RPMI8226 (cell line): ENCODE results near the gene TSPAN3.
A peak's percentile ranks its signal among the peaks of the same experiment; 100 is the strongest.

Experiments used
- DNase-seq: peaks from one replicate; pipeline ENCODE4 v3.0.0-alpha.2; 2015

Gene TSPAN3

DNA sequence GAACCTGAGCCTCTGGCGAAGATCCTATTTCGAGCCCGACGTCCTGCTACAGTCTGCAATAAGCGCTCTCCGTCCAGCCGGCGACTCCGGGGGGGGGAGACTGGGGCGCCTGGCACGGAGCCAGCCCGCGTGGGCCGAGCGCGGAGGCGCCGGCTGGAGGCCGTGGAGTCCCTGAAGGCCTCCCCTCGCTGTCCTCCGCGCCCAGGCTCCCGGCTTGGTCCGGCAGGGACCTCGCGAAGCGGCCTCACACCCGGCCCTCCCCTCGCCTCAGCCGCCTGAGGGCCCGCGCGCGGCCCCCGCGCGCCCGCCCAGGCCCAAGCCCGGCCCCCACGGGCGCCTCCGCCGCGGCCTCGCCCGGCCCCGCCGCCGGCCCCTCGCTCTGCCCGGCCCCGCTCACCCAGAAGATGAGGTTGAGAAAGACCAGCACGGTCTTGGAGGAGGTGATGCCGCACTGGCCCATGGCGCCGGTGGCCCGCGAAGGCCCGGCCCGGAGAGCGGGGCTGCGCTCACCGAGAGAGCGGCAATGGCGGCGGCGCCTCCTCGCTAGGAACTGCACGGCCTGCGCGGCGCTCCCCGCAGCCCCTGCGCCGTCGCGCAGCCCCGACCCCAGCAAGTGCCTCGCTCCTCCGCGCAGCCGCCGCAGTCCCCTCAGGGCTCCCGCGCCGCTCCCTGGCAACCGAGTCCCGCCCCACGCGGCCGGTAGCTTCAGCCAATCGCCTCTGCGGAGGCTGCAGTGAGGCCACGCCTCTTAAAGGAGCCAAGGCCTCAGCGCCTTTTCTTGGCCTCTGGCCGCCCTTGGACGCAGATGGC is at the start of gene TSPAN3:
Gene TSPAN3, minus strand, starts transcription at position 615 of the 810 bp plus-strand sequence. Its CDS starts 155 bp downstream, at position 460.
- peak; percentile 98 for DNase-seq

DNA sequence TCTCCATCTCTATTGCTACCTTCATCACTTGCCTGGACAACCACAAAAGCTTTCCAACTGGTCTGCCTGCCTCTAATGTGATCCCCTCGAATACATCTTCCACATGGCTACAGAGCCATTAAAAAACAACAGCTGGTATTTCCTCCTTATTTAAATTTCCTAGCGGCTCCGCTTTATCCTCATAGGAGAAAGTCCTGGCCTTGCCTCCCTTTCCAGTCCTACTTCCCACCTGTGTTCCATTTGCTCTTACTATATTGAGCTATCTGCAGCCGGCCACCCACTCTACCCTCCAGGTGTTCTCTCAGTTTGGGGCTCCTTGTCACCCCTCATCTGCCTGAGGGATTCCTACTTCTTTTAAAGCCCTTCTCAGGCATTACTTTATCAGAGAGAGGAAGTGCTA is 49.7 kb upstream of the TSPAN3 start:
- DNase-seq = no peak

DNA sequence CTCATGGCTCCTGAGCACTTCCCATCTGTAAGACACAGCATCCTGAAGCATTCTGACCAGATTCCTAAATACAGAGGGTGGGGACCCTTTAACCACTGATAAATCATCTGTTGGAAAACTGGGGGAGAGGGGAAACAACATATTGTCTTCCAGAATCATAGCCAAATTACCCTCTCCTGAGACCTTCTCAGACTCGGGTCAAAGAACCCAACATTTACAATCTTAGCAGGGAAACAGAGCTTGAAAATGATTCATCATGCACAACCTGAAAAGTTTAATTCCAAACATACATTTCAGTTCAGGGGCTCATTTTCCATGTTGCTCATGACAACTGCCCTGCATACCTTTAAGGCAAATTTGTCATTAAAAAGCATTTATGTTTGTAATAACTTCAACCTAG is 48.5 kb upstream of the TSPAN3 start:
- no peak for DNase-seq

DNA sequence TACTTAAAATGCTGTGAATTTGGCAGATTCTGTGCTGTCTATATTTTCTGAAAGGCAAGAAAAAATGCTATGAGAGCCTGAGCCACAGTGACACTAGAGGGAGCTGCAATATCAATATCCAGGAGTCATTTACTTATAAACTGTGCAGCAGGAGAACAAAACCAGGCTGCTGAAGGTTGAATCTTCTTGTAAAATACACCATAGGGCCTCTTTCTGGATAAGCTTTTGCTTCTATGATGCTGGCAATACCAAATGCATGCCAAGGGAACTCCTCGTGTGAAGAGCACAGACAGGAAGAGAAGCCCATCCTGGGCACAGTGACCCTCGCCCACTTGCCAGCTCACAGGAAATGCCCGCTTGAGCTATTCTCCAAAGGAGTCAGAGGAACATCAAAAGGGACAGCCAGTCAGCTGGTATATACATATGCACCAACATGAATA is 48.0 kb upstream of the TSPAN3 start:
- DNase-seq = peak; percentile 74

DNA sequence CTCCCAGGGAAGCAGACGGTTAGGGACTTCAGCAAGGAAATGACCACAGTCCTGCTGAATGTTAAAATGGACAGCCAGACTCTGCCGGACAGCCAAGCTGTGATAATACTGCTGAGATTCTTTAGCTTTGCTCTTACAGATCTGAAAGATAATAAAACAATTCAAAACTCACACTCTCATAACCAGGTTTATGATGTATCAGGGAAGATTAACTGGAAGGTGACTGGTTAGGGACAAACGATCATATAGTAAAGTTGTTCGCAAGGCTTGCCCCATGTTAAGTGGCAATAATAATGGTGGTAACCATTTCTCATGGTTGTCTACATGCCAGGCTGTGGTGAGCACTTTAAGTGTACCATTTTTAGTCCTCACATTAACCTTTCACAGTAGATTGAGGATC is 44.3 kb upstream of the TSPAN3 start:
- no peak for DNase-seq

DNA sequence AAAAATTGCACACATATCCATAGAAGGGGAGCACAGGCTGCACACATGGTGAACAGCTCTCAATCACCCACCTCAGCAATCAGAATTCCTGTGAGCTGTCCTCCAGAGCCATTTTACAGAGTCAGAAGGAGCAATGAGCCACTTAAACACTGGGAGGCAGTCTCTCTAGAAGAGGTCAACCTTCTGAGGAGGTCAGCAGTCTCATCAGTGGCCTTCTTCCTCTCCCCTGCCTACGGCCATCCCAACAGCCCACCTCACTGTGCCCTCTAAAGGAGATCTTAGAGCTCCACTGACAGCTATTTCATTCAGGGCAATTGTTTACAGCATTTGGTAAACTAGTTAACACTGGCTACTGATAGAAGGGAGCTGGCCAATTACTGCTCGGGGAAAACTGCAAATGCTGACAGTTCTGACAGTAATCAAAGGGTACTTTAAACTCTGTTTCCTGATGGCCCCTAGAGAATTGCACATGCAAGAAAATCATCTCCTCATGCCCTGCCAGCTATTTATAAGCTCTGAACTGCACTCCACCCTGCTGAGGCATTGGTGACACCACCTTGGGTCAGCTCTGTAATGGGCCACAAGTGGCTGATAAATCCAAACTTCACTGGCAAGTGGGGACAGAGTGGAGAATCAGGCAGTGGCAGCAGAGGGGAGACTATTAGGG is 42.1 kb upstream of the TSPAN3 start:
- no peak for DNase-seq

DNA sequence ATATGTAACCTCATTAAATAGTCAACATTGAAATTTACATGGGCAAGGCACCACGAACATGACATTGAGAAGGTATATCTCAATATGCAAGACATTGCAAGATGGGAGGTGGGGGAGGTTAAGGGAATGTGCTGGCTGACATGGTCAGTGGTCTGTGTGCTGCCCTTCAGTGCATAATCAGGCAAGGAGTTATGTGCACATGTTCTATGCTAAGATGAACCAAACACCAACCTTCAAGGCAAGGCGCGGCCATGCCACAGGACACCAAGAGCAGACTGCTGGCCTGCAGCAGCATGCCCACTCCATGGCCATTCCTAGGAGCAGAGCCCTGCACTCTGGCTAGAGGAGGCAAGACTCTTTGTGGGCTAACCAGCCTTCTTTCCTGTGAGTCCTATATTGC is 40.9 kb upstream of the TSPAN3 start:
- no peak for DNase-seq

DNA sequence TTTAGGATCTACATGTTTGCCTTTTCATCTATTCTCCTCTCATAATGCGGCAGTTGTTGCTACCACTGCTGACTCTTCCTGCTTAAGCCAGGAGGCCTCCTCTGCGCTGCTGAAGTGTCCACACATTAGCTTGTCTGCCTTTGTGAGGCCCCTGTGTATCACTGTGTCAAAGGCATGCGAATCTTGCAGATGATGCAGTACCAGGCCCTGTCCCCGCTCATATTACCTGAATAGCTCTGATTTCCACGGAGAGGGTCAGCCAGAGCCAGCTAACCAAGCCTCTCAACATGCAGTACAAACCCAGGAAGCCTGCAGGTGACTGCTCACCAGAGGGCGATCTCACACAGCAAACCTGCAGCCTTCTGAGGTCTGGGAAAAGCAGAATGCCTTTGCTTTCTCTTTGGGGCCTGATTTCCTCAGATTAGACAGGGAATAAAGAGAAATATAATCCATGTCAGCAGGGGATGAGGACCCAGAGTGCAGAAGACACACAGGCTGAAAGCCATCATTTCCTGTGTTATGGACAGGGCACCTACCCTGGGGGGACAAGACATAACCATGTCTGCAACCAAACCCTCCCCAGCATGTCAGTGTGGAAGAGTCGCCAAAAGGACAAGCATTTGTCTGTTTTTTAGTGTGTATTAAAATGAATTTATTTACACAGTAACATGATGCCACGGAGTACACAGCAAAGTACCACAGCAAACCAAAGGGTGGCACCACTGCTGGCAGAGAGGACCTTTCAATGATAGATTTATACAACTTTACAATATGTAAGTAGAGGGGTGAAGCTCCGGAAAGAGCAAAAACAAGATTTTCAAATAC is 36.8 kb upstream of the TSPAN3 start:
- peak; percentile 62 for DNase-seq

DNA sequence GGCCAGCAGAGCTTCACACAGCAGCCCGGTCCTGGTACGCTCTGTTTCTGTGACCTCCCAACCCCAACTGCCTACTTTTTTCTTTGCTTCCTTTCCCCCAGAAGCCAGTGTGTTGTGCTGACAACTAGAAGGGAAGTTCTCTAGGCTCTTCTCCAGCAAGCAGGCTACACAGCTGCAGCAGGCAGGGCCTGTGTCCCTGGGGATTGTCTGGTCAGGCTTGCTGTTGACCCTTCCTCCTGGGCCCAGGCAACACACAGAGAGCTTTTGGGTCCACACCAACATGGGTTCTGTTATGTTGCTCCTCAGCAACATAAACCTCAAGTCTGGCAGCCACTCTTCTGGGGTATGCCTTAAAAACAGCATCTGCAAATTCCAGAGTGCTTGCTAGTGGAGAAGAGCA is 36.2 kb upstream of the TSPAN3 start:
- DNase-seq = no peak

DNA sequence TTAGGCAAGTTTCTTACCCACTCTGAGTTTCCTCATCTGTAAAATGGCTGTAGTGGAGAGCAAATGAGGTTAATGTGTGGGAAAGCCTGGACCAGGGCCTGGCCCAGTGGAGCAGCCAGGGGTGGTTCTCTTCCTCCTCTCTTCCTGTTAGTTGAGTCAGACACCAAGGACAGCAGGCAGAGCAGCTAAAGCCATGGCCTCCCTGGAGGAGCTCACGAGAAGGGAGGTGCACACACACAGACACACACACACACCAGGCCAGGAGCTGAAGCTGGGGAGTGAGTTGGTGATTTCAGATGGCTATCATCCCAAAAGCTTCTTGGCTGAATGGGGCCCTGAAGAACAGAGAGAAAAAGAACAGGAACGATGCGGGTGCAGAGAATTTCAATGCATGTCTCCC is 33.2 kb upstream of the TSPAN3 start:
- DNase-seq = no peak

DNA sequence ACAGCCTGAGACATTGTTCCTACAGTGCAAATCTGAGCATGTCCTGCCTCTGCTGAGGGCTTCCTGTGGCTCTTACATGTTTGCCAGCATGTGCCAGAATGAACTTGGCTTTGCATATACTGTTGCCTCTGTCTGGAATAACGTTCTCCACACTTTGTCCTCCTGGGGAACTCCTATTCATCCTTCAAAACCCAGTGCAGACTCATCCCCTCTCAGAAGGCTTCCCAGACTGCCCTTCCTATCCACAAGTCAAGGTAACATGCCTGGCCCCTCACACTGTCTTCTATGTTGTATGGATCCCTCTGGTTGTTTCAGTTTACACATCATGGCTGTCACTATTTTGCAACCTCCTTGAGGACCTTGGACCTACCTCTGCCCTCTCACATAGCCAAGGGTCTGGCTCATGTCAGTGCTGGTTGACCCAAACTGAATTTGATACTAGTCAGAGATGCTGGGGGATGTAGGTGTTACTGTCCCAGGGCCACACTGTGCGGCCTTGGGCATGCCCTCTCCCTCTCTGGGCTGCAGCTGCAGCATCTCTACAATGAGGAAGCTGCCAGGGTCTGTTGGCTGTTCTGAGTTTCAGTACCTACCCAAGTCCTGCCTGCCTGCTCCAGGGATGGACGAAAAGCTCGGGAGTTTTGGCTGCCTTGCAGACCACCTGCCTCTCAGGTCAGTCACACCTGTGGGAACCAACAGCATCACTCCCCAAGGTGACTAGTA is 29.0 kb upstream of the TSPAN3 start:
- no peak for DNase-seq

DNA sequence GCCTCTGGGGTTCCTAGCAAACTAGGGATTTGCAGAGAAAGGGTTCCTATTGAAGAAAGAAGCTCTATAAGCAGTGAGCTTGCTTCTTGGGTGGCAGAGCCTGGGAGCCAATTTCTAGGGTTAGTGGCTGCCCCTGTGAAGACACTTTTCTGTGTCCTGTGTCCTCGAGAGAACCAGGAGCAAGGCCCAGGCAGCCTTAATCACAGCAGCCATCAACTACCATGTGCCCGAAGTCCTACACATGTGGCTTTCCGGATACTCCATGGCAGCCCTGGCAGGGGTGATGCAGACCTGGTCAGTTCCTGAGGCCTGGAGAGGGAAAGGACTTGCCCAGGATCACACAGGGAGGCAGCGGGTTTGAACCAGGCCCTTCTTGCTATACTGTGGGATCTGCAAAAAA is 27.7 kb upstream of the TSPAN3 start:
- DNase-seq = no peak

DNA sequence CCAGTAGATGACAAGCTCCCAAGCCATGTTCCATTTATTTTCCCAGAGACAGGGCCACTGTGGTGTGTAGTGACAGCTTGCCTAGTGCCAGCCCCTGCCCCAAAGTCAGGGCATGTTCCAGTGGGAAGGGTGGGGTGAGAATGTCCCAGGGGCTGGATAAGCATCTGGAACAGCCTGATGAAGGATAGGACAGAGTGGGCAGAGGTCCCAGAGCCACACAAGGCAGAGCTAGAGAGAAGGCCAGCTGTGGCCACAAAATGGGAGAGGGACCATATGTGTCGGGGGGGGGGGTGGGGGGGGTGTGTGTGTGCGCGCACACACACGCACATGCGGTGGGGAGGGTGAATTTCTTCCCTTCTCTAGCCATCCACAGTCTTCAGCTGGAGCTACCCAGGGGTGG is 27.0 kb upstream of the TSPAN3 start:
- no peak for DNase-seq

DNA sequence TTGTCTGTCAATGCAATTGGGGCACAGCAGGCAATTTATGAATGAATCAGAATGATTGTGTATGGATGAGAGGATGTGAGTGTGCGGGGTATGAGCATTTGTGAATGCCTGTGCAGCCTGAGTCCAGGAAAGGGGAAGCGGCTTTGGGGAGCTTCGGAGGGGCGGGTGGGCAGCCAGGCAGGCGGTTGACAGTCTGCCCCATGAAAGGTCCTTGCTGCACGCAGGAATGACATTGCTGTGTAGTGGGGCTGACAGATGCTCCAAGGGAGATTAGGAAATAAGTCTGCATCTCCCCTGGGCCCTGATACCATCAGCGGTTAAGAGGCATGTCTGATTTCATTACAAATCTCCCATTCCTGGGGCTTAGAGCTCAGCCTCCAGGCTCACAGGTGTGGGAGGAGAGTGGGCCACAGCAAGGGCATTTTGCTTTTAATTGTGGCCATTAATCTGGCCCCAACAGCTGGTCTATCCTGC is 26.4 kb upstream of the TSPAN3 start:
- DNase-seq = no peak

DNA sequence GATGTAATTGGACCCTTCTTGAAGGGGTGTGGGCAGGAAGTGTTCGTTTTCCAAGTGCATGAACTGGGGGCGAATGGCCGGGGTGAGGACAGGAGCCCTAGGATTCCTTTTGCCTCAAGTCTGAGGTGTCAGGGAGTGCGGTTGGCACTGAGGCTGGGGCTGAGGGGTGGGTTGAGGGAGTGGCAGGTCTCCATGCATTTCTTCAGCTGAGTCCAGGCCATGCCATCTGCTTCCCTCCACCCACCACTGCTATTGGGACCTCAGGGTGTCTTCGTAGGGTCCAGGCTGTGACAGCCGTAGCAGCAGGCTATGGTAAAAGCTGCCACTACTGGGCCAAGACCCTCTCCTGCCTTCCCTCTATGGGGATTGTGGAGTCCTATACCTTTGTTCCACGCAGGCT is 25.6 kb upstream of the TSPAN3 start:
- DNase-seq = no peak

DNA sequence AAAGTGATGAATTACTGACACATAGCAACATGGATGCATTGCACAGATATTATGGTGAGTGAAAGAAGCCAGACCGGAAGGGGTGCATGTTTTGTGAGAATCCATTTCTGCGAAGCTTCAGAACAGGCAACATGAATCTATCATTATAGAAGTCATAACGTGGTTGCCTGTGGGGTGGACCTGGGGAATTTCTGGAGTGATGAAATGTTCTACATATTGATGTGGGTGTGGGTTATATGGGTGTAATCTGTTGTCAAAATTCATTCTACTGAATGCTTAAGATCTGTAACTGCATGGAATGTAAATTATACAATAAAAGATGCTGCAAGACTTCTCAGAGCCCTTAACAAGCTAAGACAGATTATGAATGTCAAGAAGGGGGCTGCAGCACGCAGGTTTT is 25.2 kb upstream of the TSPAN3 start:
- DNase-seq = no peak

DNA sequence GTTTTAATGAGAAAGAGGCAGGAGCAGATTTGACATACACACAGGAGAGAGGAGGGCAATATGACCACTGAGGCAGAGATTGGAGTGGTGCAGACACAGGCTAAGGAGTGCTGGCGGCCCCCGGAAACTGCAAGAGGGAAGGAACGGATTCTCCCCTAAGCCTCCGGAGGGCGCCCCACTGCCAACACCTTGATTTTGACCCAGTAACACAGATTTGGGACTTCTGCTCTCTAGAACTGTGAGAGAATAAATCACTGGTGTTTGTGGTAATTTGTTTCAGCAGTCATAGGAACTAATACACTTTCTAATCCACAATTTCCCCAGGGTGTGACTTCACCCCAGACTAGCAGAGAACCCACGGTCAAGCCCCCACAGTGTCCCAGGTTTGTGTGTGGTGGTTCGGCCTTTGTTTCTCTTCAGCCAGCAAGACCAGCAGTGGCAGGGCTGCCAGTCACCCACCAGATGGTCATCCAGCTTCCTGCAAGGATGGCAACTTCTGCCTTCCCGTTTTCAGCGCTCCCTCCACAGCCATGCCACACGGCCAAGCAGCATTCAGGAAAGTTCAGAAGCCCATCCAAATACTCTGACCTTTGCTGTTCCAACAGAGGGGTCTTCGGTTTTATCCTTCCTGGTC is 23.6 kb upstream of the TSPAN3 start:
- no peak for DNase-seq

DNA sequence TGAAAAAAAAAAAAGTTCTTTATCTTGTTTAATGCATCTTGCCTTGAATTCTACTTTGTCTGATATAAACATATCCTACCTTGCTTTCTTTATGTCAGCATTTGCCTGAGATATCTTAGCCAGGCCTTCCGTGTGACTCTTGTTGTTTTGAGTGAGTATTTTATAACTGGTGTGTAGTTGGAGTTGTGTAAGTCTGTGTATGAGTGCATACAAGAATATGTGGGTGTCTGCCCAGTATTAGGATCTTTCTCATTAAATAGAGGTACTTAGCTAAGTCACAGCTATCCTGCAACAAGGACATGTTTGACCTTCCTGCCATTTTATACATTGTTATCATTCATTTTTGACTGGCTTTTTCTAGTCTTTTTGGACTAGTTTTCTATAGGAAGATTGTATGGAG is 22.5 kb upstream of the TSPAN3 start:
- no peak for DNase-seq

DNA sequence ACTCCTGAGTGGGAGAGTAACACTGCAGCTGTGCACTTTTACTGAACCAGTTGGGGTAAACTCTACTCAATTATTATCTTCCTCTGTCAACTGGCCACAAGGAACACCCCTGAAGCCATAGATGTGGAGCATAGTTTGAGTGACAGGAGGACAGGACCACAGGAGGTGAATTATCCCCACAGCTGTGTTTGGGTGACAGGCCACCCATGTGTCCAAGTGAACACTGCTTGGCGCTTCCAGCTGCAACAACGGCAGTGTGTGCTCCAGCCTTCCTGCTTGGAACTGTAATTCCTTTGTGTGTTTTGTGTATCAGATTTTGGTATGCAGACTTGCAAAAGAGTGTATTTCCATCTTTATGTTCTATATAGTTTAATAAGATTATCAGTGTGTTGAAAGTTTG is 20.2 kb upstream of the TSPAN3 start:
- no peak for DNase-seq

DNA sequence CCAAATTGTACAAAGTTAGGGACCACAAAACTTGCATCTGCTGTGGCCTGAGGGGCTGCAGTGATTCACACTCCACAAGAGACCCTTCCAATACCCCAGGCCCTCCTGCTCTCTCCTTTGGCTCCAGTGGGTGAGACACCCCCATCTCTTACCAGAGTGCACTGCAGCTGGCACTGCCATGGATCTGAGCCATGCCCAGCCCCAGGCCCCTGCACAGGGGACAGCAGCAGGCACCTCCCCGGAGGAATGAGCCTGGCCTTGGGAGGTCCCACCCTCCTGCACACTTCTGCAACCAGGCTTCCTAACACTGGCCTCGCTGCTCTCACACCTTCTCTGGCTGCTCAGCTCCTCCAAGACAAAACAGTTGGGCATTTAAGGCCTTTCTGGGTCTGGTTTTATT is 16.3 kb upstream of the TSPAN3 start:
- DNase-seq = no peak

DNA sequence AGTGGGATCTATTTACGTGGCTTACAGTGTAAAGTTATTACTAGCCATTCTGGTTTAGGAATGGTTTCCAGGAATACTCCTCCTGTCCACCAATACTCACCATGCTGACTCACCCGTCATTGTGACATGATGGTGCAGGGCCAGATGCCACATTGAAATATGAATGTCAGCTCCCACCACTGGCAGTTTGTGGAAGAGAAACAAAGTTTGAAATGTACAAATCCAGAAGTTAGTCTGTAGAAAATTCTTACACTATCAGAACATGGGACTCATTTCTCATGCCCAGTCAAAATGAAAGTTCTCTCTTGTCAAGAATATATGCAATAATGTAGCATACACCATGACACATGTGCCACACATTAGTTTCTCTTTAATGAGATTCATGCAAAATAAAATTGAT is 14.4 kb upstream of the TSPAN3 start:
- no peak for DNase-seq

DNA sequence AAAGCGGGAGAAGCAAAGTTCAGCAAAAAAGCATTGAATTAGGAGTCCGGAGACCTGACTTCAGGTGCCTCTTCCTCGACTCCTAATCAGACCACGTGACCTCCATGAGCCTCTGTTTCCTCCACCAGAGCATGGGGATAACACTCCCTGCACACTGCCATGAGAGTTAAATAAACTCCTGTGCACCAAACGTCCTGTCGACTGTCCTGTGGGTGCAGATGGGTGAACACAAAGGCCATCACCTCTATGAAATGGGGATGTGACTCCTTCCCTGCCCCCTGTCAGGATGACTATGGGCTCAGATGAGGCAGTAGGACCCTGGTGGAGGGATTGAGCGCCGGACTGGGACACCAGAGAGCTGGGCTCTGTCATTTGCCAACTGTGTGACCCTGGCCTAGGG is 13.5 kb upstream of the TSPAN3 start:
- DNase-seq = no peak
